Sigmoid colon (tissue), 4 donors: Measurements from ENCODE around the gene PSME4.

ENCODE experiments used
- POLR2A ChIP-seq, 2 donors: fragments of 450-650 bp; IDR thresholded peaks; one replicate each; pipeline ENCODE4 v1.6.1; 2016; ENCODE audit warnings: antibody characterized with exemption in 2 of 2, mild to moderate bottlenecking in 2 of 2, moderate library complexity in 2 of 2
- POLR2AphosphoS5 ChIP-seq, 4 donors: sonication (generic); formaldehyde crosslinking; IDR thresholded peaks; one replicate each; pipeline ENCODE4 v1.6.1; 2017; ENCODE audit warnings: antibody characterized with exemption in 4 of 4
- TF ChIP-seq, protein P1 (sequence below), 4 experiments: fragments of 450-650 bp in 3 of 4; fragments of 200-600 bp in 1 of 4; IDR thresholded peaks; one replicate each; pipeline ENCODE4 v1.5.1; 2016 to 2019; ENCODE audit warnings: antibody characterized with exemption in 4 of 4, mild to moderate bottlenecking in 3 of 4, moderate library complexity in 2 of 4

GRCh38 chr2:53863538-53864227, 107.1 kb downstream of the PSME4 start:
- TF ChIP-seq, protein P1, sequence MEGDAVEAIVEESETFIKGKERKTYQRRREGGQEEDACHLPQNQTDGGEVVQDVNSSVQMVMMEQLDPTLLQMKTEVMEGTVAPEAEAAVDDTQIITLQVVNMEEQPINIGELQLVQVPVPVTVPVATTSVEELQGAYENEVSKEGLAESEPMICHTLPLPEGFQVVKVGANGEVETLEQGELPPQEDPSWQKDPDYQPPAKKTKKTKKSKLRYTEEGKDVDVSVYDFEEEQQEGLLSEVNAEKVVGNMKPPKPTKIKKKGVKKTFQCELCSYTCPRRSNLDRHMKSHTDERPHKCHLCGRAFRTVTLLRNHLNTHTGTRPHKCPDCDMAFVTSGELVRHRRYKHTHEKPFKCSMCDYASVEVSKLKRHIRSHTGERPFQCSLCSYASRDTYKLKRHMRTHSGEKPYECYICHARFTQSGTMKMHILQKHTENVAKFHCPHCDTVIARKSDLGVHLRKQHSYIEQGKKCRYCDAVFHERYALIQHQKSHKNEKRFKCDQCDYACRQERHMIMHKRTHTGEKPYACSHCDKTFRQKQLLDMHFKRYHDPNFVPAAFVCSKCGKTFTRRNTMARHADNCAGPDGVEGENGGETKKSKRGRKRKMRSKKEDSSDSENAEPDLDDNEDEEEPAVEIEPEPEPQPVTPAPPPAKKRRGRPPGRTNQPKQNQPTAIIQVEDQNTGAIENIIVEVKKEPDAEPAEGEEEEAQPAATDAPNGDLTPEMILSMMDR (IDR thresholded peaks at IDR 0.05): no peak
- TF ChIP-seq POLR2A (IDR thresholded peaks at IDR 0.05) (no peak), POLR2AphosphoS5 (IDR thresholded peaks at IDR 0.05) (no peak)
